ENCODE results near the gene MCC.

MCC gene

GRCh38 chr5:113145757-113146387, 342.4 kb downstream of the MCC start:
- DNase-seq (ENCODE audit: low read depth), result no peak

GRCh38 chr5:113142186-113142585, 346.1 kb downstream of the MCC start:
- DNase-seq (ENCODE audit: low read depth), result no peak

GRCh38 chr5:113140837-113141671, 347.2 kb downstream of the MCC start:
- DNase-seq (ENCODE audit: low read depth), result no peak

GRCh38 chr5:113133211-113133975, 354.9 kb downstream of the MCC start:
- no peak for DNase-seq (ENCODE audit: low read depth)

GRCh38 chr5:113132564-113132963, 355.7 kb downstream of the MCC start:
- no peak for DNase-seq (ENCODE audit: low read depth)

- DNase-seq (ENCODE audit: low read depth), result no peak
These were observed 359.5 kb downstream of the MCC start for GRCh38 chr5:113128641-113129330.

GRCh38 chr5:113128082-113128481, 360.2 kb downstream of the MCC start:
- DNase-seq (ENCODE audit: low read depth), result no peak

- no peak for DNase-seq (ENCODE audit: low read depth)
These were observed 361.2 kb downstream of the MCC start for GRCh38 chr5:113127021-113127420.

GRCh38 chr5:113125371-113125770, 362.9 kb downstream of the MCC start:
- no peak for DNase-seq (ENCODE audit: low read depth)

- no peak for DNase-seq (ENCODE audit: low read depth)
These were observed 363.3 kb downstream of the MCC start for GRCh38 chr5:113124914-113125313.

GRCh38 chr5:113124265-113124664, 364.0 kb downstream of the MCC start:
- no peak for DNase-seq (ENCODE audit: low read depth)

- no peak for DNase-seq (ENCODE audit: low read depth)
These were observed 364.6 kb downstream of the MCC start for GRCh38 chr5:113123618-113124017.

GRCh38 chr5:113122053-113122452, 366.2 kb downstream of the MCC start:
- no peak for DNase-seq (ENCODE audit: low read depth)

- no peak for DNase-seq (ENCODE audit: low read depth)
These were observed 368.9 kb downstream of the MCC start for GRCh38 chr5:113119246-113119924.

- no peak for DNase-seq (ENCODE audit: low read depth)
These were observed 369.5 kb downstream of the MCC start for GRCh38 chr5:113118765-113119164.

- DNase-seq (ENCODE audit: low read depth), result no peak
These were observed 370.0 kb downstream of the MCC start for GRCh38 chr5:113118298-113118697.

- DNase-seq (ENCODE audit: low read depth), result no peak
These were observed 370.6 kb downstream of the MCC start for GRCh38 chr5:113117543-113118115.

GRCh38 chr5:113115956-113116355, 372.3 kb downstream of the MCC start:
- no peak for DNase-seq (ENCODE audit: low read depth)

GRCh38 chr5:113115061-113115460, 373.2 kb downstream of the MCC start:
- no peak for DNase-seq (ENCODE audit: low read depth)

- no peak for DNase-seq (ENCODE audit: low read depth)
These were observed 373.7 kb downstream of the MCC start for GRCh38 chr5:113114559-113114958.

GRCh38 chr5:113112435-113112834, 375.8 kb downstream of the MCC start:
- no peak for DNase-seq (ENCODE audit: low read depth)
